ELF-1 (cell line): ENCODE measurements around the gene SERTAD4.

ENCODE experiments used
- DNase-seq: peaks from one replicate; pipeline ENCODE4 v3.0.0-alpha.2; 2016; ENCODE audit warnings: low read depth, low spot score

Gene SERTAD4

DNA sequence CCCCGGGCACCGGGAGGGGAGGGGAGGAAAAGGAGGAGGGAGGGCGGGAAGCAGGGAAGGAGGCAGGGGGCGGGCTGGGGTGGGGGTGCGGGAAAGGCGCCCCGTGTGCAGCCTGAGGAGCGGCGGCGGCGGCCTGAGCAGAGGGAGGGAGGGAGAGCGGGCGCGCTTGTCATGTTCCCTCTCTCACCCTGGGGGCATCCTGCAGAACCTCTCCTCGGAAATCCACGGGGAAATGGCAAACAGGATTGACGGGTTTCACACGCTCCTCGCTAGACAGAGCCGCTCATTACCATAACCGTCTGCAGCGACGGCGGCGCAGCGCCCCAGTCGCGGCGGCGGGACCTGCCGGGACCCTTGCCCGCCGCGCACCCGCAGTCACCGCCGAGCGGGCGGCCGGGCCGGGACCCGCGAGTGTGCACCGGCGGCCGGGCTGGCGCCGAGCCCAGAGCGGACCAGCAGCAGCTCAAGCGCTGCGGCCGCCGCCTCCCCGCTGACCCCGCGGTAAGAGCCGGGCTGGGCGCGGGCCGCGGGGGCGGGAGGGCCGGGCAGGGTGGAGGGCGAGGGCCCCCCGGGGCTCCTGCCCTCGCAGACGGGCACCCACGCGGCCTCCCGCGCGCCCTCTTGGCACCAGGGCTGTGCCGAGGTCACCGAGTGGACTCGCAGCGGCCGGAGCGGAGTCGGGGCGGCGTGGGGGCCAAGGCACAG lies at the start of gene SERTAD4:
Gene SERTAD4, plus strand, starts transcription at position 286 of the 705 bp plus-strand sequence. CDS start 5,165 bp downstream, outside the sequence.
- peak; percentile 75 for DNase-seq

- DNase-seq, result no peak
Measured at GRCh38 chr1:210185063-210185462, 47.5 kb upstream of the SERTAD4 start.

GRCh38 chr1:210187849-210188606 lies 44.6 kb upstream of the SERTAD4 start:
- peak; percentile 4 for DNase-seq

GRCh38 chr1:210189426-210189825 lies 43.2 kb upstream of the SERTAD4 start:
- no peak for DNase-seq

DNA sequence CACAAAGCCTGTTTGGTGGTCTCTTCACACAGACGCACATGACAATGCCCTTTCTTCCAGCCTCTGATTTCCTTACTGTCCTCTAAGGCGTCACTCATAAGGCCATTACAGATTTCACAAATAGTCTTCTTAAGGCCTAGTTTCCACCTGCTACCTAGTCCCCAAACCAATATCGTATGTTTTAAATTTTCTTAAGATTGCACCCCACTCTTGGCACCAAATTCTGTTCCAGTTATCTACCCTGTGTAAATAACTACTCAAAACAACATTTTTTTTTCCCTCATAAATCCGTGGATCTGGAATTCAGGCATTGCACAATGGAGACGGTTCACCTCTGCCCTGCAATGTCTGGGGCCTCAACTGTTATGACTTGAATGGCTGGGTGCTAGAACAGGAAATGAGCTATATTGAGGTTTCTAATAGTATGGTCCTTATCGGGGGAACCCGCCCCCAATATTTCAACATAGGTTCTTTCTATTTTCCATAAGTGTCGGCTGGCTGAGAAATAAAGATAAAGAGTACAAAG lies 36.9 kb upstream of the SERTAD4 start:
- no peak for DNase-seq

GRCh38 chr1:210196266-210196665 lies 36.3 kb upstream of the SERTAD4 start:
- DNase-seq, result peak; percentile 8

- DNase-seq, result no peak
Measured at GRCh38 chr1:210198840-210199239, 33.8 kb upstream of the SERTAD4 start.

DNA sequence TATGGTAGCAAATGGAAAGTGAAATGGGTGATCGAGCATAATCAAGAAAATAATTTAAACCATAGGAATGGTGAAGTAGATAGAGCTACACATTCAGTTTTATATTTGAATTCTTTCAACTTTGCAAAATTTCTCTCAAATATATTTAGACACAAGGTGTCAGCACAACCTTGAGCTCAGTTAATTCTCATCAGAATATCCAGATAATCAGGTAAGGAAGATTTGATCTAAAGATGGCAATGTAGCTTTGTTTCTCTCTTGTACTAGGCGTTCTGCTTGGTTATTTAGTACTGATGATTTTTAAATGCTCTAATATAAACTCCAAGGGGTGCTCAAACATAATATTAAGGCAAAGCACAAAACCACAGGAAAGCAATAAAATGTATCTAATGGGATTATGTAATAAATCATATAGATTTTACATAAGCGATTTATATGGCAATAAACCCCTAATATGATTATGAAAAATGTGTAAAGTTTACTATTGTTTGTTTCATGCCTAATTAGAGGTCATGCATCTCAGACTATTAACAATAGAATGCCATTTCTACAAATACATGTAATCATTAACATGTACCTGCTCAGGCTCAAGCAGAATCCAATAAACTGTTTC lies 32.4 kb upstream of the SERTAD4 start:
- no peak for DNase-seq

- no peak for DNase-seq
Measured at GRCh38 chr1:210201681-210202080, 30.9 kb upstream of the SERTAD4 start.

GRCh38 chr1:210207597-210208450 lies 24.8 kb upstream of the SERTAD4 start:
- no peak for DNase-seq

DNA sequence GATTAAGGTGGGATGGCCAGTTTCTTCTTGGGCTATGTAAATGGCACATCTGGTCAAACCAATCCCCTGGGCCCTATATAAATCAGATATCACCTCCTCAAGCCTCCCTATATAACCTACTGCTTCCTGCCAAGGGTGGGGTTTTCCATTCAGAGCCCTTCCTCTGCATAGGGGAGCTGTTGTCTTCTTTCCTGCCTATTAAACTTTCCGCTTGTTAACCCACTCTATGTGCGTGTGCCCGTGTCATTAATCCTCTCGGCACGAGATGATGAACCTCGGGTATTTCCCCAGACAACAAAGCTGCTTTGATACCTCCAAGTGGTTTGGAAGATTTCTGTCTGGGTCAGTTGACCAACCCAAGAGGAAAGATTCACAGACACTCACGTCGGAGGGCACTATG lies 19.3 kb upstream of the SERTAD4 start:
- no peak for DNase-seq

GRCh38 chr1:210214573-210215409 lies 17.8 kb upstream of the SERTAD4 start:
- peak; percentile 27 for DNase-seq

GRCh38 chr1:210217482-210217881 lies 15.1 kb upstream of the SERTAD4 start:
- no peak for DNase-seq

DNA sequence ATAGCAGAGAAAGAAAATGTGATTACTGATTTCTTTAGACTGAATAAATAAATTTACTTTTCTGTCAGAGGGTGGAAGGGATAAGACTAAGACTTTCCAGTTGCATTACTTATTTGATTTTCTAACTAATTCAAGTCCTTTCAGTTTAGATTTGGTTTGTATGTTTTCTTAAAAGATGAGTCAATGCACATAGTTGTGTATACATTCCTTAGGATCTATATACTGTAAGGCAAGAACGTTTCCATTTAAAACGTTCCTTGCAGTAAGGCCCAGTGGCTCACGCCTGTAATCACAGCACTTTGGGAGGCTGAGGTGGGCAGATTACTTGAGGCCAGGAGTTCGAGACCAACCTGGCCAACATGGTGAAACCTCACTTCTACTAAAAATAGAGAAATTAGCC lies 14.5 kb upstream of the SERTAD4 start:
- DNase-seq, result no peak

GRCh38 chr1:210222340-210223006 lies 10.1 kb upstream of the SERTAD4 start:
- peak; percentile 71 for DNase-seq

DNA sequence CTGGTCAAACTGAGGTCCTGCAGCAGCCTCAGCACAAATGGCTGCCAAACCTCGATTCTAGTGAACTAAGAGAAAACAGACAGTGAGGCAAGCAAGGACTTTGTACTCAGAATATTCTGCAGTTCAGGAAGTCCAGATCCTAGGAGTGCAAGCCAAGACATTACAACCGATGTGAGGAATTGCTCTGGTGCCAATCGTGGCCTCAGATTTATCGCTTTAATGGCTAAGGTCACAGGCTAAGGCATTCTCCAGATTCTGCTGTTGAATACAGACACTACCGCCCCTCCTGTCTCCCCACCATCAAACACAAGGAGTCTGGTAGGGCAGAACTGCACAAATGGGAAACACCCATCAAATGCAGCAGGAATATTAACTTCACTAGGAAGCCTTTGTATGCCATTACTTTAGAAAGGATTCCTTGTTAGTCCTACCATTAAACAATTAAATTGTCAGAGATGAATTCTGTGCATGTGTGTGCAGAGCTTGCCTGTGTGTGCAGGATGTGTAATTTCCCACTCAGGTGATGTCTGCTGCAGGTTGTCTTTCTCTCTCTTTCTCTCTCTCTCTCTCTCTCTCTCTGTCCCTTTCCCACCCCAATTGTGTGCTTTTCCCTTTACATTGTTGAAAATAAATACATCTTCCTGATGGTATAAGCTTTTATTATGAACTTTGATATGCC lies 9.2 kb upstream of the SERTAD4 start:
- DNase-seq, result no peak

DNA sequence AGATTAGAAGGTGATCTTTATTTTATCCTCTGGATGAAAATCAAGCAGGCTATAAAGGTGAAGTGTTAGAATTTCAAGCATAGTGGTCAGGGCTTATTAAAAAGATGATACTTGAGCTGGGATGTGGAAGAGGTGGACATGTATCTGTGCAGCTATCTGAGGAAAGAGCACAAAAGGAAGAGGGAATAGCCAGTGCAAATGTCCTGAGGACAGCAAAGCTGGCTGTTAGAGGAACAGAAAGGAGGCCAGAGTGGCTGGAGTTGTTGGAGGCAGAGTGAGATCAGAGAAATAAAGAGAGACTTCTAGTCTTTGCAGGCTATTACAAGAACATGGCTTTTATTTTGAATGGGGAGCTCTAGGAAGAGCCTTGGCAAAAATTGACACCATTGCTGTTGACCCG lies 4.4 kb upstream of the SERTAD4 start:
- DNase-seq, result no peak

GRCh38 chr1:210230149-210230695 lies 2.4 kb upstream of the SERTAD4 start:
- DNase-seq, result no peak

GRCh38 chr1:210231846-210232510 lies 618 bp upstream of the SERTAD4 start:
- DNase-seq, result no peak
